ENCODE results near the gene VSTM2B.

Gene VSTM2B

DNA sequence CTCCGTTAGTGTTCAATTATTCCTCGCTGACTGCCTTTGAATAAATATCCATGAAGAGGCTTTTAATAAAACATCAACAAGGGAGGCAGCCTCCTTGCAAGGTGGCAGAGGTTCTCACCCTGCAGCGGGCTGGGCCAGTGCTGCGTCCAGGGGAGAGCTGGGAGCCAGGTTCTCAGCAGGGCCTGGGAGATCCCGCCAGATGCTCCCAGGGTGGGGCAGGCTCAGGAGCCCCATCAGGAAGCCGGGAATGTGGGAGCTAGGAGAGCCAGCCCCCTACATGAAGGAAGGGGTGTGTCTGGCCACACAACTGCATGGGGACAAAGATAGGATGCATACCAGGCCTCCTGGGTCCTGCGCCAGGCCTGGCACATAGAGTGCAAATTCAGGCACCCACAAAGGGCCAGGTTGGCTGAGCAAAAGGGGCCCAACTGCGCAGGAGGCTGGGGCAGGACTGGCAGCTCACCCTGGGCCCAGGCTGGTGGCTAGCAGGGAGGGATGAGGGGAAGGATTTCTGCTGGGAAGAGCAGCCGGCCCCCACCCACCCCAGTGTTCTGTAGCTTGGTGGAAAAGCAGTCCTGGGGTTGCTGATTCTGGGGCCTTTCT lies 22.8 kb downstream of the VSTM2B start:
- Histone ChIP-seq H3K4me2 (ENCODE audit: low read depth, low read length) (no peak overlapping the region), H3K9ac (ENCODE audit: low read length) (no peak overlapping the region), H2AFZ (ENCODE audit: low read length) (no peak overlapping the region), H3K27me3 (replicated peaks; ENCODE audit: insufficient read depth, low read length) (peaks cover 25% of the 10 kb centered on the region), H3K27ac (ENCODE audit: low read length) (no peak overlapping the region), H3K4me3 (ENCODE audit: low read length) (no peak overlapping the region), H3F3A (ENCODE audit: insufficient read depth, low read length) (no peaks in the 10 kb centered on the region), H4K20me1 (ENCODE audit: insufficient read depth, low read length) (no peaks in the 10 kb centered on the region), H3K9me3 (replicated peaks; ENCODE audit: insufficient read depth, low read length) (no peaks in the 10 kb centered on the region), H3K79me2 (ENCODE audit: low read length) (no peaks in the 10 kb centered on the region), H3K36me3 (replicated peaks; ENCODE audit: insufficient read depth, low read length) (no peaks in the 10 kb centered on the region), H3K4me1 (ENCODE audit: low read length) (no peaks in the 10 kb centered on the region), H3K9me2 (replicated peaks; ENCODE audit: insufficient read depth, low read length) (no peaks in the 10 kb centered on the region)
- no peak for DNase-seq
- TF ChIP-seq EZH2phosphoT487 (IDR thresholded peaks at IDR 0.05; ENCODE audit: low read length) (no peak), CTCF (IDR thresholded peaks at IDR 0.05; ENCODE audit: low read length) (no peak), EZH2 (optimal IDR thresholded peaks at IDR 0.05; ENCODE audit: low read depth, low read length) (no peak)

GRCh38 chr19:29549105-29550070 lies 23.6 kb downstream of the VSTM2B start:
- TF ChIP-seq EZH2phosphoT487 (IDR thresholded peaks at IDR 0.05; ENCODE audit: low read length) (no peak), EZH2 (optimal IDR thresholded peaks at IDR 0.05; ENCODE audit: low read depth, low read length) (no peak), CTCF (IDR thresholded peaks at IDR 0.05; ENCODE audit: low read length) (no peak)
- Histone ChIP-seq H2AFZ (ENCODE audit: low read length) (no peak overlapping the region), H3K79me2 (ENCODE audit: low read length) (no peaks in the 10 kb centered on the region), H3K4me3 (ENCODE audit: low read length) (no peak overlapping the region), H3K4me1 (ENCODE audit: low read length) (no peaks in the 10 kb centered on the region), H4K20me1 (ENCODE audit: insufficient read depth, low read length) (no peaks in the 10 kb centered on the region), H3K9ac (ENCODE audit: low read length) (no peak overlapping the region), H3F3A (ENCODE audit: insufficient read depth, low read length) (no peaks in the 10 kb centered on the region), H3K4me2 (ENCODE audit: low read depth, low read length) (no peak overlapping the region), H3K9me2 (replicated peaks; ENCODE audit: insufficient read depth, low read length) (no peaks in the 10 kb centered on the region), H3K36me3 (replicated peaks; ENCODE audit: insufficient read depth, low read length) (no peaks in the 10 kb centered on the region), H3K27ac (ENCODE audit: low read length) (no peak overlapping the region), H3K9me3 (replicated peaks; ENCODE audit: insufficient read depth, low read length) (no peaks in the 10 kb centered on the region), H3K27me3 (replicated peaks; ENCODE audit: insufficient read depth, low read length) (peaks cover 29% of the 10 kb centered on the region)
- no peak for DNase-seq

DNA sequence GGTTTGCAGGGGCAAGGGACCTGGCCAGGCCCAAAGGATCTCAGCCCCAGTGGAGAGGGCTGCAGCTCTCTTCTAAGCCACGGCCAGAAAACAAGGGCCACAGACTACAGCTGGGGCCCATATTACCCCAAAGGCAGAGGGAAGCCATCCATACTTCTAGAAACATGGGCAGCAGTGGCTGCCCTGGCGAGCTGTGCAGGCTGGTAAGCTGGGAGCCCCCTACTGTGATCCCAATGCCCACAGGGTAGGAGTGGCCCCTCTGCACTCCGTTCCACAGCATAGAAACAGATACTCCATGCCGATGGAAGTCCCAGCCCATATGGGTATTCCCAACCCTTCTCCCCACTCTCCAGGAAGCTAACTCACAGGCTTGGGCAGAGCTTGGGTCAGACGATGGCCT lies 25.1 kb downstream of the VSTM2B start:
- TF ChIP-seq EZH2 (optimal IDR thresholded peaks at IDR 0.05; ENCODE audit: low read depth, low read length) (no peak), EZH2phosphoT487 (IDR thresholded peaks at IDR 0.05; ENCODE audit: low read length) (no peak), CTCF (IDR thresholded peaks at IDR 0.05; ENCODE audit: low read length) (no peak)

More for the DNA sequence above, 25.1 kb downstream of the VSTM2B start:
- no peaks in the 10 kb centered on the region for H3K9me2 ChIP-seq (replicated peaks; ENCODE audit: insufficient read depth, low read length)
- H3F3A ChIP-seq (ENCODE audit: insufficient read depth, low read length): no peaks in the 10 kb centered on the region
- DNase-seq: no peak
- H3K27ac ChIP-seq (ENCODE audit: low read length): no peak overlapping the region
- no peak overlapping the region for H3K9ac ChIP-seq (ENCODE audit: low read length)
- no peaks in the 10 kb centered on the region for H3K4me1 ChIP-seq (ENCODE audit: low read length)
- no peaks in the 10 kb centered on the region for H3K9me3 ChIP-seq (replicated peaks; ENCODE audit: insufficient read depth, low read length)
- peaks cover 21% of the 10 kb centered on the region for H3K27me3 ChIP-seq (replicated peaks; ENCODE audit: insufficient read depth, low read length)
- H3K4me2 ChIP-seq (ENCODE audit: low read depth, low read length): no peak overlapping the region
- H2AFZ ChIP-seq (ENCODE audit: low read length): no peak overlapping the region
- no peaks in the 10 kb centered on the region for H3K36me3 ChIP-seq (replicated peaks; ENCODE audit: insufficient read depth, low read length)
- H4K20me1 ChIP-seq (ENCODE audit: insufficient read depth, low read length): no peaks in the 10 kb centered on the region
- H3K79me2 ChIP-seq (ENCODE audit: low read length): no peaks in the 10 kb centered on the region
- H3K4me3 ChIP-seq (ENCODE audit: low read length): no peak overlapping the region
